HepG2 (cell line): ENCODE data around the gene BRAF. TPM values are rescaled to one million over a fixed set of nuclear protein-coding genes. Genes with fewer than 3 reads are reported as not detected.

Source experiments
- ELF3 ChIP-seq: IDR thresholded peaks from 2 replicates; pipeline ENCODE4 v1.6.1; 2016; ENCODE audit warnings: missing genetic modification reagents, missing compliant biosample characterization
- KIAA2018 ChIP-seq: sonication (generic); formaldehyde crosslinking; IDR thresholded peaks from 2 replicates; pipeline ENCODE4 v1.5.0; 2020; ENCODE audit warnings: mild to moderate bottlenecking, missing genetic modification reagents, borderline replicate concordance
- REST ChIP-seq, 2 experiments: IDR thresholded peaks; 2 replicates each; pipeline ENCODE4 v1.6.1; 2011 to 2012; ENCODE audit warnings: low read length in 2 of 2, borderline replicate concordance in 1 of 2, low read depth in 1 of 2, mild to moderate bottlenecking in 1 of 2, moderate library complexity in 1 of 2
- SNRNP70 ChIP-seq: fragments of 200-400 bp; formaldehyde crosslinking; IDR thresholded peaks from 2 replicates; pipeline ENCODE4 v1.6.1; 2017; ENCODE audit warnings: mild to moderate bottlenecking, low read depth, low read length, moderate library complexity
- THAP8 ChIP-seq: sonication (generic); formaldehyde crosslinking; IDR thresholded peaks from 2 replicates; pipeline ENCODE4 v1.5.1; 2020; ENCODE audit warnings: missing genetic modification reagents, mild to moderate bottlenecking, borderline replicate concordance
- USF2 ChIP-seq, 2 experiments: sonication (generic) in 1 of 2; formaldehyde crosslinking in 1 of 2; IDR thresholded peaks; 2 replicates each; pipeline versions ENCODE4 v1.5.1 to v1.6.1; 2011 to 2020; ENCODE audit warnings: borderline replicate concordance in 1 of 2, low read depth in 1 of 2, low read length in 1 of 2, mild to moderate bottlenecking in 1 of 2, missing genetic modification reagents in 1 of 2, moderate library complexity in 1 of 2
- polyA plus RNA-seq, 8 experiments: library from polyadenylated mRNA; depleted of rRNA in 3 of 8; stranded (reverse) in 7 of 8; unstranded in 1 of 8; fragments of >200 nt; fragmentation: Illumina TruSeq in 4 of 8; extraction: Trizol in 4 of 8; gene quantifications; 2 replicates each; pipeline versions ENCODE4 v1.2.1 to v1.2.3, GENCODE V29; 2011 to 2016; ENCODE audit warnings: low read depth in 4 of 8, missing spikeins in 1 of 8, mixed read lengths in 1 of 8; ENCODE audit not compliant: insufficient read depth in 1 of 8
- total RNA-seq, 5 experiments: library from RNA; depleted of rRNA; stranded (reverse); fragments of >200 nt; fragmentation: Illumina TruSeq; extraction: Trizol; gene quantifications; 2 replicates each; pipeline ENCODE4 v1.2.3, GENCODE V29; 2016; ENCODE audit warnings: low read depth in 1 of 5

Gene BRAF
- total and polyA plus RNA-seq, 2 of the 13 experiments (the other 11 are each of a cell fraction or from before 2014, with no cell fraction given), result 12.5 to 13.4 TPM

GRCh38 chr7:140924821-140925421 lies at the start of gene BRAF (continued):
- TF ChIP-seq KIAA2018 (CRISPR knock-in tag) (no peak), ELF3 (peak; percentile 36), USF2 (IDR thresholded peaks at IDR 0.05; ENCODE audit: low read depth, low read length) (no peak), USF2 (CRISPR knock-in tag; IDR thresholded peaks at IDR 0.05; ENCODE audit: borderline replicate concordance) (no peak), REST (IDR thresholded peaks at IDR 0.05; ENCODE audit: borderline replicate concordance in 1 of 2, low read depth in 1 of 2, low read length in 2 of 2) (no peak), THAP8 (CRISPR knock-in tag) (no peak), SNRNP70 (no peak)
